DMS114 treated with DMSO at 0.1 percent for 48 hours (cell line): ENCODE measurements around the gene B3GALNT2.
A peak's percentile ranks its signal among the peaks of the same experiment; 100 is the strongest.

Experiments used
- DNase-seq: peaks from one replicate; lab custom pipeline; 2025; ENCODE audit not compliant: unreplicated experiment; lab: John Stamatoyannopoulos, UW

B3GALNT2 gene

GRCh38 chr1:235455823-235456222 is 48.4 kb downstream of the B3GALNT2 start:
- DNase-seq, result no peak

- no peak for DNase-seq
Observed at GRCh38 chr1:235455097-235455496, 49.2 kb downstream of the B3GALNT2 start.

- no peak for DNase-seq
Observed at GRCh38 chr1:235454021-235454420, 50.2 kb downstream of the B3GALNT2 start.

GRCh38 chr1:235450886-235451483 is 53.3 kb downstream of the B3GALNT2 start:
- DNase-seq, result no peak

- DNase-seq, result no peak
Observed at GRCh38 chr1:235450433-235450832, 53.8 kb downstream of the B3GALNT2 start.

GRCh38 chr1:235448616-235449015 is 55.6 kb downstream of the B3GALNT2 start:
- DNase-seq, result no peak

- no peak for DNase-seq
Observed at GRCh38 chr1:235442788-235443429, 61.3 kb downstream of the B3GALNT2 start.

GRCh38 chr1:235441159-235441685 is 63.0 kb downstream of the B3GALNT2 start:
- DNase-seq, result no peak

GRCh38 chr1:235434001-235434400 is 70.3 kb downstream of the B3GALNT2 start:
- DNase-seq, result no peak

- DNase-seq, result no peak
Observed at GRCh38 chr1:235430991-235431390, 73.3 kb downstream of the B3GALNT2 start.

- DNase-seq, result no peak
Observed at GRCh38 chr1:235429143-235429542, 75.1 kb downstream of the B3GALNT2 start.

- no peak for DNase-seq
Observed at GRCh38 chr1:235427447-235427846, 76.8 kb downstream of the B3GALNT2 start.

- no peak for DNase-seq
Observed at GRCh38 chr1:235426680-235427079, 77.6 kb downstream of the B3GALNT2 start.

GRCh38 chr1:235426143-235426542 is 78.1 kb downstream of the B3GALNT2 start:
- DNase-seq, result no peak

GRCh38 chr1:235425357-235425756 is 78.9 kb downstream of the B3GALNT2 start:
- no peak for DNase-seq

- DNase-seq, result no peak
Observed at GRCh38 chr1:235424092-235424491, 80.2 kb downstream of the B3GALNT2 start.

- DNase-seq, result no peak
Observed at GRCh38 chr1:235423214-235423652, 81.0 kb downstream of the B3GALNT2 start.

GRCh38 chr1:235421751-235422150 is 82.5 kb downstream of the B3GALNT2 start:
- DNase-seq, result no peak

GRCh38 chr1:235417086-235417697 is 87.1 kb downstream of the B3GALNT2 start:
- DNase-seq, result peak; percentile 53

- no peak for DNase-seq
Observed at GRCh38 chr1:235416662-235417049, 87.6 kb downstream of the B3GALNT2 start.

- peak; percentile 77 for DNase-seq
Observed at GRCh38 chr1:235415008-235415904, 89.0 kb downstream of the B3GALNT2 start.
